ENCODE data around the gene RNF25. TPM values are rescaled to one million over a fixed set of nuclear protein-coding genes. Genes with fewer than 3 reads are reported as not detected.

The RNF25 gene
- total and polyA plus RNA-seq, 3 experiments from 2014 or later = 14.4 to 36.8 (median 29.0) TPM

GRCh38 chr2:218713922-218714321, 42.1 kb upstream of the RNF25 start:
- Mint-ChIP-seq H3K27me3 (no peaks in the 10 kb centered on the region), H3K27ac (peak overlapping the region in 1 of 8 donors; percentile 56), H3K4me3 (no peak overlapping the region), H3K36me3 (peaks cover 4 to 26% (median 7%) of the 10 kb centered on the region in 3 donors), H3K9me3 (no peaks in the 10 kb centered on the region), H3K4me1 (peaks cover 13 to 24% (median 22%) of the 10 kb centered on the region in 3 donors)
- Histone ChIP-seq H3K27ac (ENCODE audit: low read depth, low read length) (no peak overlapping the region), H3K27me3 (ENCODE audit: insufficient read depth, low read length, poor library complexity, severe bottlenecking) (no peaks in the 10 kb centered on the region), H3K4me3 (ENCODE audit: low read length) (no peak overlapping the region), H3K9me3 (ENCODE audit: low read length) (no peaks in the 10 kb centered on the region), H3K36me3 (ENCODE audit: insufficient read depth, low read length) (no peaks in the 10 kb centered on the region), H3K4me1 (ENCODE audit: insufficient read depth, low read length) (peaks cover 16% of the 10 kb centered on the region)
- ChIA-PET CTCF (interaction anchor here (1.3 kb wide), 1 partner anchor 134 kb away, joined by 5 read pairs; no protein-coding TSS in a partner anchor), POLR2A (no interaction called here)
- no peak for DNase-seq

GRCh38 chr2:218711550-218711929, 39.7 kb upstream of the RNF25 start:
- H3K36me3 Mint-ChIP-seq = peaks cover 0 to 16% (median 2%) of the 10 kb centered on the region in 3 donors
- Histone ChIP-seq H3K4me1 (ENCODE audit: insufficient read depth, low read length) (peaks cover 16% of the 10 kb centered on the region), H3K4me3 (ENCODE audit: low read length) (peak overlapping the region; percentile 69), H3K9me3 (ENCODE audit: low read length) (no peaks in the 10 kb centered on the region), H3K27ac (ENCODE audit: low read depth, low read length) (peak overlapping the region; percentile 82), H3K27me3 (ENCODE audit: insufficient read depth, low read length, poor library complexity, severe bottlenecking) (no peaks in the 10 kb centered on the region), H3K36me3 (ENCODE audit: insufficient read depth, low read length) (no peaks in the 10 kb centered on the region)
- peaks cover 13 to 20% (median 17%) of the 10 kb centered on the region in 3 donors for H3K4me1 Mint-ChIP-seq
- H3K27me3 Mint-ChIP-seq = peaks cover 4 to 6% of the 10 kb centered on the region in 2 donors
- ChIA-PET POLR2A (interaction anchor here (1.8 kb wide), 1 partner anchor 52 kb away, joined by 14 read pairs; the partner anchor contains the start of genes BCS1L and ZNF142), CTCF (interaction anchor here (0.8 to 2.3 kb wide), 10 partner anchors 8 to 187 kb away, joined by 3 to 15 read pairs (median 6); partner anchors contain the start of genes RNF25 and STK36)
- peak overlapping the region; percentile 54 to 98 (median 93) for H3K27ac Mint-ChIP-seq
- DNase-seq = no peak
- no peaks in the 10 kb centered on the region for H3K9me3 Mint-ChIP-seq
- peak overlapping the region; percentile 90 to 99 (median 95) for H3K4me3 Mint-ChIP-seq

GRCh38 chr2:218710687-218711549, 39.1 kb upstream of the RNF25 start, which contains the start of gene TTLL4:
TTLL4 (plus strand) TSS chr2:218710835; CDS start chr2:218737677, 26,842 bp downstream.
- DNase-seq = peak; percentile 98 to 99 (median 99)
- no peaks in the 10 kb centered on the region for H3K27me3 ChIP-seq (ENCODE audit: insufficient read depth, low read length, poor library complexity, severe bottlenecking)
- peak within 1 kb of the TSS; percentile 69 for H3K4me3 ChIP-seq (ENCODE audit: low read length)
- peak within 1 kb of the TSS; percentile 82 for H3K27ac ChIP-seq (ENCODE audit: low read depth, low read length)
- no peaks in the 10 kb centered on the region for H3K9me3 ChIP-seq (ENCODE audit: low read length)
- Mint-ChIP-seq H3K27ac (peak within 1 kb of the TSS; percentile 72 to 98 (median 94)), H3K9me3 (no peaks in the 10 kb centered on the region), H3K4me3 (peak within 1 kb of the TSS; percentile 90 to 99 (median 95)), H3K27me3 (peaks cover 4 to 10% of the 10 kb centered on the region in 2 donors), H3K4me1 (peaks cover 13 to 20% (median 17%) of the 10 kb centered on the region in 3 donors), H3K36me3 (peaks cover 0 to 12% (median 2%) of the 10 kb centered on the region in 3 donors)
- ChIA-PET CTCF (interaction anchor here (0.6 to 2.3 kb wide), 21 partner anchors 8 to 349 kb away, joined by 3 to 15 read pairs (median 5); partner anchors contain the start of genes BCS1L, RNF25, STK36 and ZNF142), POLR2A (interaction anchor here (0.6 to 1.8 kb wide), 4 partner anchors 39 to 567 kb away, joined by 3 to 14 read pairs (median 3); partner anchors contain the start of genes BCS1L, RNF25, STK36 and ZNF142)
- H3K36me3 ChIP-seq (ENCODE audit: insufficient read depth, low read length) = no peaks in the 10 kb centered on the region
- peaks cover 16% of the 10 kb centered on the region for H3K4me1 ChIP-seq (ENCODE audit: insufficient read depth, low read length)

GRCh38 chr2:218710334-218710686, 38.5 kb upstream of the RNF25 start:
- H3K9me3 Mint-ChIP-seq = no peaks in the 10 kb centered on the region
- H3K27ac ChIP-seq (ENCODE audit: low read depth, low read length) = no peak overlapping the region
- H3K36me3 Mint-ChIP-seq = peaks cover 0 to 8% (median 0%) of the 10 kb centered on the region in 3 donors
- POLR2A ChIA-PET = interaction anchor here (0.6 to 1.8 kb wide), 4 partner anchors 38 to 568 kb away, joined by 3 to 14 read pairs (median 3); partner anchors contain the start of genes BCS1L, RNF25, STK36 and ZNF142
- H3K4me3 ChIP-seq (ENCODE audit: low read length) = peak overlapping the region; percentile 37
- no peaks in the 10 kb centered on the region for H3K27me3 ChIP-seq (ENCODE audit: insufficient read depth, low read length, poor library complexity, severe bottlenecking)
- peak overlapping the region in 6 of 8 donors; percentile 22 to 93 (median 75) for H3K27ac Mint-ChIP-seq
- peak overlapping the region; percentile 90 to 99 (median 95) for H3K4me3 Mint-ChIP-seq
- no peak for DNase-seq
- peaks cover 13 to 20% (median 17%) of the 10 kb centered on the region in 3 donors for H3K4me1 Mint-ChIP-seq
- peaks cover 16% of the 10 kb centered on the region for H3K4me1 ChIP-seq (ENCODE audit: insufficient read depth, low read length)
- H3K27me3 Mint-ChIP-seq = peaks cover 6 to 11% of the 10 kb centered on the region in 2 donors
- H3K9me3 ChIP-seq (ENCODE audit: low read length) = no peaks in the 10 kb centered on the region
- no peaks in the 10 kb centered on the region for H3K36me3 ChIP-seq (ENCODE audit: insufficient read depth, low read length)
- CTCF ChIA-PET = interaction anchor here (0.6 to 2.3 kb wide), 18 partner anchors 8 to 348 kb away, joined by 3 to 15 read pairs (median 5); partner anchors contain the start of genes BCS1L, RNF25, STK36 and ZNF142

GRCh38 chr2:218709908-218710307, 38.1 kb upstream of the RNF25 start:
- no peaks in the 10 kb centered on the region for H3K9me3 ChIP-seq (ENCODE audit: low read length)
- H3K4me1 Mint-ChIP-seq = peaks cover 13 to 20% (median 17%) of the 10 kb centered on the region in 3 donors
- H3K36me3 Mint-ChIP-seq = peaks cover 0 to 5% (median 0%) of the 10 kb centered on the region in 3 donors
- H3K9me3 Mint-ChIP-seq = no peaks in the 10 kb centered on the region
- DNase-seq = no peak
- peaks cover 6 to 11% of the 10 kb centered on the region in 2 donors for H3K27me3 Mint-ChIP-seq
- ChIA-PET POLR2A (interaction anchor here (0.6 to 1.8 kb wide), 4 partner anchors 38 to 568 kb away, joined by 3 to 14 read pairs (median 3); partner anchors contain the start of genes BCS1L, RNF25, STK36 and ZNF142), CTCF (interaction anchor here (0.6 to 2.3 kb wide), 18 partner anchors 8 to 348 kb away, joined by 3 to 15 read pairs (median 5); partner anchors contain the start of genes BCS1L, RNF25, STK36 and ZNF142)
- H3K4me1 ChIP-seq (ENCODE audit: insufficient read depth, low read length) = peaks cover 16% of the 10 kb centered on the region
- peak overlapping the region in 5 of 7 donors; percentile 8 to 94 (median 16) for H3K4me3 Mint-ChIP-seq
- no peaks in the 10 kb centered on the region for H3K27me3 ChIP-seq (ENCODE audit: insufficient read depth, low read length, poor library complexity, severe bottlenecking)
- H3K27ac Mint-ChIP-seq = peak overlapping the region in 3 of 8 donors; percentile 72 to 95 (median 84)
- peak overlapping the region; percentile 37 for H3K4me3 ChIP-seq (ENCODE audit: low read length)
- H3K27ac ChIP-seq (ENCODE audit: low read depth, low read length) = no peak overlapping the region
- no peaks in the 10 kb centered on the region for H3K36me3 ChIP-seq (ENCODE audit: insufficient read depth, low read length)

GRCh38 chr2:218708086-218708485, 36.3 kb upstream of the RNF25 start:
- DNase-seq = no peak
- no peak overlapping the region for H3K27ac Mint-ChIP-seq
- POLR2A ChIA-PET = no interaction called here

GRCh38 chr2:218703341-218703740, 31.5 kb upstream of the RNF25 start:
- no peak for DNase-seq
- Mint-ChIP-seq H3K27me3 (peaks cover 6 to 11% of the 10 kb centered on the region in 2 donors), H3K27ac (peak overlapping the region in 1 of 8 donors; percentile 20), H3K4me3 (no peak overlapping the region), H3K36me3 (peaks cover 0 to 8% (median 6%) of the 10 kb centered on the region in 3 donors), H3K4me1 (no peaks in the 10 kb centered on the region), H3K9me3 (no peaks in the 10 kb centered on the region)
- Histone ChIP-seq H3K36me3 (ENCODE audit: insufficient read depth, low read length) (no peaks in the 10 kb centered on the region), H3K4me3 (ENCODE audit: low read length) (no peak overlapping the region), H3K27me3 (ENCODE audit: insufficient read depth, low read length, poor library complexity, severe bottlenecking) (no peaks in the 10 kb centered on the region), H3K9me3 (ENCODE audit: low read length) (no peaks in the 10 kb centered on the region), H3K27ac (ENCODE audit: low read depth, low read length) (no peak overlapping the region), H3K4me1 (ENCODE audit: insufficient read depth, low read length) (no peaks in the 10 kb centered on the region)
- POLR2A ChIA-PET = no interaction called here
- CTCF ChIA-PET = no interaction called here

More at GRCh38 chr2:218708086-218708485, 36.3 kb upstream of the RNF25 start:
- H3K9me3 Mint-ChIP-seq = no peaks in the 10 kb centered on the region
- peaks cover 6 to 11% of the 10 kb centered on the region in 2 donors for H3K27me3 Mint-ChIP-seq
- peaks cover 16% of the 10 kb centered on the region for H3K4me1 ChIP-seq (ENCODE audit: insufficient read depth, low read length)
- peaks cover 12 to 15% (median 13%) of the 10 kb centered on the region in 3 donors for H3K4me1 Mint-ChIP-seq
- no peaks in the 10 kb centered on the region for H3K9me3 ChIP-seq (ENCODE audit: low read length)
- H3K36me3 Mint-ChIP-seq = peaks cover 0 to 5% (median 0%) of the 10 kb centered on the region in 3 donors
- H3K36me3 ChIP-seq (ENCODE audit: insufficient read depth, low read length) = no peaks in the 10 kb centered on the region
- H3K27me3 ChIP-seq (ENCODE audit: insufficient read depth, low read length, poor library complexity, severe bottlenecking) = no peaks in the 10 kb centered on the region
- no peak overlapping the region for H3K27ac ChIP-seq (ENCODE audit: low read depth, low read length)
- CTCF ChIA-PET = interaction anchor here (1.3 kb wide), 1 partner anchor 36 kb away, joined by 3 read pairs; the partner anchor contains the start of genes RNF25 and STK36
- no peak overlapping the region for H3K4me3 ChIP-seq (ENCODE audit: low read length)
- peak overlapping the region in 1 of 7 donors; percentile 30 for H3K4me3 Mint-ChIP-seq
